ENCODE results near the gene ADCYAP1R1.

- TF ChIP-seq CTCF (IDR thresholded peaks at IDR 0.05; ENCODE audit: poor library complexity, severe bottlenecking) (no peak), POLR2AphosphoS5 (IDR thresholded peaks at IDR 0.05) (no peak), SMC3 (conservative IDR thresholded peaks at IDR 0.05; ENCODE audit: poor library complexity) (no peak), EZH2 (IDR thresholded peaks at IDR 0.05; ENCODE audit: borderline replicate concordance, insufficient read depth, low read length, poor library complexity, severe bottlenecking) (no peak), MXI1 (conservative IDR thresholded peaks at IDR 0.05; ENCODE audit: poor library complexity, severe bottlenecking) (no peak), EP300 (conservative IDR thresholded peaks at IDR 0.05; ENCODE audit: poor library complexity, severe bottlenecking) (no peak)
These were observed 59.0 kb downstream of the ADCYAP1R1 start for GRCh38 chr7:31111109-31111451.

All from neural cell (in vitro differentiated cells).